Activated CD8-positive, alpha-beta T cell treated with anti-CD3 and anti-CD28 coated beads for 36 hours (primary cell): ENCODE data around the gene POLG2. TPM values are rescaled to one million over a fixed set of nuclear protein-coding genes. Genes with fewer than 3 reads are reported as not detected.
"Not testable (repeated sequence)": the region's sequence is repeated elsewhere in the genome, so short reads cannot be mapped to it uniquely, and the experiment has no call there.

Source experiments
- ATAC-seq: fragments of 200-7000 bp; cut with Tn5 transposase; one replicate; pipeline ENCODE4 v1.10.0; 2021; ENCODE audit warnings: mild to moderate bottlenecking, moderate library complexity
- CTCF ChIA-PET: fragments of 350-600 bp; sonication (Branson Sonifier 250); formaldehyde crosslinking; loops from one replicate; lab custom pipeline; 2021; ENCODE audit warnings: antibody characterized with exemption; lab: Charles Lee
- POLR2A ChIA-PET: fragments of 350-600 bp; sonication (Branson Sonifier 250); formaldehyde crosslinking; loops from one replicate; lab custom pipeline; 2021; ENCODE audit warnings: antibody characterized with exemption; lab: Charles Lee
- DNase-seq: peaks from one replicate; pipeline ENCODE4 v3.0.0-alpha.2; 2020
- H3K27ac Mint-ChIP-seq: one replicate; pipeline ENCODE4 v1.8.0; 2021; ENCODE audit warnings: mild to moderate bottlenecking, mixed read lengths
- H3K27me3 Mint-ChIP-seq: one replicate; pipeline ENCODE4 v1.8.0; 2021; ENCODE audit warnings: mixed read lengths
- H3K36me3 Mint-ChIP-seq: one replicate; pipeline ENCODE4 v1.8.0; 2021; ENCODE audit warnings: low read depth, mixed read lengths
- H3K4me1 Mint-ChIP-seq: one replicate; pipeline ENCODE4 v1.8.0; 2021; ENCODE audit warnings: low read depth, mixed read lengths
- H3K4me3 Mint-ChIP-seq: one replicate; pipeline ENCODE4 v1.8.0; 2021; ENCODE audit warnings: mild to moderate bottlenecking, moderate library complexity, mixed read lengths
- H3K9me3 Mint-ChIP-seq: one replicate; pipeline ENCODE4 v1.8.0; 2021; ENCODE audit warnings: mixed read lengths
- intact Hi-C: fragments of 100-400 bp; cut with micrococcal nuclease; formaldehyde crosslinking; loops from one replicate; pipeline ENCODE4 v1.10.0; 2022
- total RNA-seq, 2 experiments: library from RNA; stranded (reverse); gene quantifications; one replicate each; pipeline ENCODE4 v1.2.3, GENCODE V29; 2021
- TF ChIP-seq, protein P1 (sequence below): fragments of 200-600 bp; IDR thresholded peaks from one replicate; pipeline ENCODE4 v1.8.0; 2022; ENCODE audit warnings: antibody characterized with exemption, mild to moderate bottlenecking

Gene POLG2
- total RNA-seq, 2 experiments from 2014 or later: 37.3 to 41.1 TPM

DNA sequence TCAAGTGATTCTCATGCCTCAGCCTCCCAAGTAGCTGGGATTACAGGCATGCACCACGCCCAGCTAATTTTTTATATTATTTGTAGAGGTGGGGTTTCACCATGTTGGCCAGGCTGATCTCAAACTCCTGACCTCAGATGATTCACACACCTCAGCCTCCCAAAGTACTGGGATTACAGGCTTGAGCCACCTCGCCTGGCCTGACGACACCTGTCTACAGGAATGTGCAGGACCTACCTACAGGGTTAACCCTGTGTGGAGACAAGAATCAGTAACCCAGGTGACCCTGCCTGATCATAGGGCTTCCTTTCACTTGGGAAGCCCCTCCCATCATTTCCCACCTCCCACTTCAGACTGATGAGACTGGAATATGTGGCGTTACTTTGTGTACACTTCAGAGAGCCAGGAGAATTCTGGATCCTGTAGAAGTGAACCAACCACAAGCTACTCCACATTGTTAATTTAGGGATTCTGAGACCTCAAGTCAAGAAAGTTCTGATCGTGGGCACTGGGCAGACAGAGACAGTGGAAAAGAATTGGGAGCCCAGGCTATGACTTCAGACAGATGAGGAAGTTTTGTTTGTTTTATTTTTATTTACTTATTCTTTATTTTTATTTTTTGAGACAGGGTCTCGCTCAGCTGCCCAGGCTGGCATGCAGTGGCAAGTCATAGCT is 53.6 kb downstream of the POLG2 start:
- TF ChIP-seq, protein P1, sequence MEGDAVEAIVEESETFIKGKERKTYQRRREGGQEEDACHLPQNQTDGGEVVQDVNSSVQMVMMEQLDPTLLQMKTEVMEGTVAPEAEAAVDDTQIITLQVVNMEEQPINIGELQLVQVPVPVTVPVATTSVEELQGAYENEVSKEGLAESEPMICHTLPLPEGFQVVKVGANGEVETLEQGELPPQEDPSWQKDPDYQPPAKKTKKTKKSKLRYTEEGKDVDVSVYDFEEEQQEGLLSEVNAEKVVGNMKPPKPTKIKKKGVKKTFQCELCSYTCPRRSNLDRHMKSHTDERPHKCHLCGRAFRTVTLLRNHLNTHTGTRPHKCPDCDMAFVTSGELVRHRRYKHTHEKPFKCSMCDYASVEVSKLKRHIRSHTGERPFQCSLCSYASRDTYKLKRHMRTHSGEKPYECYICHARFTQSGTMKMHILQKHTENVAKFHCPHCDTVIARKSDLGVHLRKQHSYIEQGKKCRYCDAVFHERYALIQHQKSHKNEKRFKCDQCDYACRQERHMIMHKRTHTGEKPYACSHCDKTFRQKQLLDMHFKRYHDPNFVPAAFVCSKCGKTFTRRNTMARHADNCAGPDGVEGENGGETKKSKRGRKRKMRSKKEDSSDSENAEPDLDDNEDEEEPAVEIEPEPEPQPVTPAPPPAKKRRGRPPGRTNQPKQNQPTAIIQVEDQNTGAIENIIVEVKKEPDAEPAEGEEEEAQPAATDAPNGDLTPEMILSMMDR: no peak
- Mint-ChIP-seq H3K27me3 (no peaks in the 10 kb centered on the region), H3K27ac (no peak overlapping the region), H3K36me3 (peaks cover 8% of the 10 kb centered on the region), H3K4me3 (no peak overlapping the region), H3K9me3 (peaks cover 10% of the 10 kb centered on the region), H3K4me1 (peaks cover 17% of the 10 kb centered on the region)
- intact Hi-C loops: no loop called here
- no peak for DNase-seq
- no peak for ATAC-seq
- CTCF ChIA-PET: interaction anchor here (1.0 to 1.2 kb wide), 3 partner anchors 9 to 48 kb away, joined by 4 to 5 read pairs (median 4); no protein-coding TSS in a partner anchor
- POLR2A ChIA-PET: no interaction called here

DNA sequence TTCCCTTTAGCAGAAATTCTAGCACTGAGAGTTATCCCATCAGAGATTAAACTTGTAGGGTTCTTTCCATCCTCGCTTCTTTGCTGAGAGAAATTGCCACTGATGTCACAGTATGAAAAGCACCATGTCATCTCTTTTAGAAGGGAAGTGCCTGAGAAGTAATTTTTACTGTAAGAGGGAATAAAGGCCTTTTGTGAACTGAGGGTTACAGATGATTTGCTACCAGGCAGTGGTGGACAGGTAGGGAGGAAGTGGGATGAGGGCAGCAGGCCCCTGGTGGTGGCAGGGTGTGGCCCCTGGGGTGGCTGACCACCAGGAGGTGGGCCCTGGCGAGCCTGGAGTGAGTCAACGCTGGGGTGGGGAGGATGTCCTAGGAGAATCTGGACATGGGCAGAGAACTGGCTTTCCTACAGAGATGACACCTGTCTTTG is 54.3 kb downstream of the POLG2 start:
- peak; percentile 10 for ATAC-seq
- TF ChIP-seq, protein P1: no peak

DNA sequence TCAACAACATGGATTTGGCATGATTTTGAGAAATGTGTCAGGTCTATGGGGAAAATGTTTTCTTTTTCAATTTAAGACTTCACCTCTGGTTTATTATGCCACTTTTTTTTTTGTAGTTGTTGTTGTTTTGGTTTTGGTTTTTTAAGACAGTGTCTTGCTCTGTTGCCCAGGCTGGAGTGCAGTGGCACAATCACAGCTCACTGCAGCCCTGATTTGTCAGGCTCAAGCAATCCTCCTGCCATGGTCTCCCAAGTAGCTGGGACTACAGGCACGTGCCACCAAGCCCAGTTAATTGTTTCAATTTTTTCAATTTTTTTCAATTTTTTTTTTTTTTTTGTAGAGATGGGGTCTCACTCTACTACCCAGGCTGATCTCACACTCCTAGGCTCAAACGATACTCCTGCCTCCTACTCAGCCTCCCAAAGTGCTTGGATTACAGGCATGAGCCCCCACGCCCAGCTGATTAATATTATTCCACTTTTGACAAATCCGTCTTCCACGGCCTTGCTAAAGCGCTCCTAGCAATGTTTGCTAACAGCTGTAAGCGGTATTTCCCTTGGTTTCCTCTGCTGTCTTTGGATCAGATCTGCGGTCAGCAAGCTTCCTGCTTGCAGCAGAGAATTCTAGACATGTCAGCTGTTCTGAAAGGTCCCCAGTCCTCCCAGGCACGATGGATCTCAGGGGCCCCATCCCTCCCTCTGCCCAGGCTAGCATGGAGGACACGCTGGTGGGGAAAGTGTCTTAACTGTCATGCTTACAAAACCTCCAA is 54.9 kb downstream of the POLG2 start:
- Mint-ChIP-seq H3K4me3 (no peak overlapping the region), H3K9me3 (peaks cover 22% of the 10 kb centered on the region), H3K4me1 (peaks cover 17% of the 10 kb centered on the region), H3K27me3 (peaks cover under 1% of the 10 kb centered on the region), H3K27ac (peak overlapping the region; percentile 2), H3K36me3 (peaks cover 15% of the 10 kb centered on the region)
- POLR2A ChIA-PET: interaction anchor here (0.9 kb wide), 1 partner anchor 104 kb away, joined by 3 read pairs; no protein-coding TSS in a partner anchor
- TF ChIP-seq, protein P1: no peak
- intact Hi-C loops: no loop called here
- CTCF ChIA-PET: interaction anchor here (0.9 to 1.2 kb wide), 4 partner anchors 10 to 150 kb away, joined by 3 to 5 read pairs (median 4); no protein-coding TSS in a partner anchor
- ATAC-seq (peak; percentile 34), DNase-seq (peak; percentile 16)

More for the DNA sequence above, 54.3 kb downstream of the POLG2 start:
- Mint-ChIP-seq H3K4me3 (no peak overlapping the region), H3K9me3 (peaks cover 16% of the 10 kb centered on the region), H3K4me1 (peaks cover 17% of the 10 kb centered on the region), H3K27me3 (no peaks in the 10 kb centered on the region), H3K36me3 (peaks cover 14% of the 10 kb centered on the region), H3K27ac (no peak overlapping the region)
- DNase-seq: no peak
- ChIA-PET POLR2A (interaction anchor here (0.9 kb wide), 1 partner anchor 103 kb away, joined by 3 read pairs; no protein-coding TSS in a partner anchor), CTCF (interaction anchor here (0.9 to 1.2 kb wide), 3 partner anchors 9 to 151 kb away, joined by 3 to 4 read pairs (median 3); no protein-coding TSS in a partner anchor)
- intact Hi-C loops: no loop called here

DNA sequence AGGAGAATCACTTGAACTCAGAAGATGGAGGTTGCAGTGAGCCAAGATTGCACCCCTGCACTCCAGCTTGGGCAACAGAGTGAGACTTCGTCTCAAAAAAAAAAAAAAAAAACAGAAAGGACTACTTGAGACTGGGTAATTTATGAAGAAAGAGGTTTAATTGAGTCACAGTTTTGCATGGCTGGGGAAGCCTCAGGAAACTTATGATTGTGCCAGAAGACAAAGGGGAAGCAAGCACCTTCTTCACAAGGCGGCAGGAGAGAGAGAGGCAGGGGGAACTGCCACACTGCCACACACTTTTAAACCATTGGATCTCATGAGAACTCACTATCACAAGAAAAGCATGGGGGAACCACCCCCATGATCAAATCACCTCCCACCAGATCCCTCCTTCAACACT is 56.9 kb downstream of the POLG2 start:
- intact Hi-C loops: no loop called here
- ATAC-seq (no peak), DNase-seq (no peak)
- ChIA-PET CTCF (no interaction called here), POLR2A (no interaction called here)
- Mint-ChIP-seq H3K27me3 (peaks cover 2% of the 10 kb centered on the region), H3K9me3 (peaks cover 23% of the 10 kb centered on the region), H3K27ac (no peak overlapping the region), H3K4me1 (peaks cover 17% of the 10 kb centered on the region), H3K36me3 (peaks cover 16% of the 10 kb centered on the region), H3K4me3 (no peak overlapping the region)
- TF ChIP-seq, protein P1: no peak

DNA sequence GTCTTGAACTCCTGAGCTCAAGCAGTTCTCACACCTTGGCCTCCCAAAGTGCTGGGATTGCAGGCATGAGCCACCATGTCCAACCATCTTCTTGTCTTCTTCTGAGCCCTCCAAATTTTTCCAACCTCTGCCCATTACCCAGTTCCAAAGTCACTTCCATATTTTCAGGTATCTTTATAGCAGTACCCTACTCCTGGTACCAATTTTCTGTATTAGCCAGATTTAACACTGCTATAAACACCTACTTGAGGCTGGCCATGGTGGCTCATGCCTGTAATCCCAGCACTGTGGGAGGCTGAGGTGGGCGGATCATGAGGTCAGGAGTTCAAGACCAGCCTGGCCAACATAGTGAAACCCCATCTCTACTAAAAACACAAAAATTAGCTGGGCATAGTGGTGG is 57.3 kb downstream of the POLG2 start:
- H3K27ac Mint-ChIP-seq, POLR2A ChIA-PET, ATAC-seq, intact Hi-C loops, H3K4me3 Mint-ChIP-seq, DNase-seq, H3K27me3 Mint-ChIP-seq: not testable (repeated sequence)
- Mint-ChIP-seq H3K36me3 (peaks cover 16% of the 10 kb centered on the region), H3K9me3 (peaks cover 23% of the 10 kb centered on the region), H3K4me1 (peaks cover 17% of the 10 kb centered on the region)
- CTCF ChIA-PET: interaction anchor here (1.9 kb wide), 1 partner anchor 20 kb away, joined by 11 read pairs; no protein-coding TSS in a partner anchor
